ENCODE measurements around the gene B9D1. TPM values are rescaled to one million over a fixed set of nuclear protein-coding genes. Genes with fewer than 3 reads are reported as not detected.

Gene B9D1
- total RNA-seq, 1 donor from 2014 or later = 19.8 TPM

- DNase-seq (ENCODE audit: low spot score) = peak; percentile 19
- no peak for ATAC-seq
- intact Hi-C loops (cut with DNase I) = no loop called here
These were observed 31.4 kb downstream of the B9D1 start for GRCh38 chr17:19331134-19331533.

- DNase-seq (ENCODE audit: low spot score) (peak; percentile 35), ATAC-seq (no peak)
- intact Hi-C loops (cut with DNase I) = no loop called here
These were observed 32.3 kb downstream of the B9D1 start for GRCh38 chr17:19330271-19330670.

GRCh38 chr17:19329839-19330238, 32.7 kb downstream of the B9D1 start:
- DNase-seq (ENCODE audit: low spot score) = peak; percentile 45
- intact Hi-C loops (cut with DNase I) = no loop called here
- ATAC-seq = no peak

- peak; percentile 31 for DNase-seq (ENCODE audit: low spot score)
- no peak for ATAC-seq
- intact Hi-C loops (cut with DNase I) = no loop called here
These were observed 33.4 kb downstream of the B9D1 start for GRCh38 chr17:19329136-19329535.

- DNase-seq (ENCODE audit: low spot score) (peak; percentile 53), ATAC-seq (no peak)
- intact Hi-C loops (cut with DNase I) = no loop called here
These were observed 34.0 kb downstream of the B9D1 start for GRCh38 chr17:19328441-19329061.

GRCh38 chr17:19327031-19327783, 35.3 kb downstream of the B9D1 start:
- DNase-seq (ENCODE audit: low spot score) (peak; percentile 36), ATAC-seq (peak; percentile 10)
- intact Hi-C loops (cut with DNase I) = no loop called here

GRCh38 chr17:19325542-19325941, 37.0 kb downstream of the B9D1 start:
- no peak for DNase-seq (ENCODE audit: low spot score)
- intact Hi-C loops (cut with DNase I) = no loop called here
- ATAC-seq = no peak

- no peak for DNase-seq (ENCODE audit: low spot score)
These were observed 39.7 kb downstream of the B9D1 start for GRCh38 chr17:19322861-19323260.

GRCh38 chr17:19322129-19322505, 40.4 kb downstream of the B9D1 start:
- ATAC-seq (no peak), DNase-seq (ENCODE audit: low spot score) (no peak)
- intact Hi-C loops (cut with DNase I) = no loop called here

More at GRCh38 chr17:19322861-19323260, 39.7 kb downstream of the B9D1 start:
- intact Hi-C loops (cut with DNase I) = no loop called here
- no peak for ATAC-seq

- ATAC-seq (no peak), DNase-seq (ENCODE audit: low spot score) (no peak)
- intact Hi-C loops (cut with DNase I) = no loop called here
These were observed 40.9 kb downstream of the B9D1 start for GRCh38 chr17:19321481-19322128.

- intact Hi-C loops (cut with DNase I) = no loop called here
- no peak for ATAC-seq
- DNase-seq (ENCODE audit: low spot score) = no peak
These were observed 41.6 kb downstream of the B9D1 start for GRCh38 chr17:19320876-19321275.

- ATAC-seq (no peak), DNase-seq (ENCODE audit: low spot score) (no peak)
- intact Hi-C loops (cut with DNase I) = no loop called here
These were observed 42.6 kb downstream of the B9D1 start for GRCh38 chr17:19319771-19320505.

GRCh38 chr17:19318611-19319010, 43.9 kb downstream of the B9D1 start:
- ATAC-seq (no peak), DNase-seq (ENCODE audit: low spot score) (no peak)
- intact Hi-C loops (cut with DNase I) = no loop called here

- intact Hi-C loops (cut with DNase I) = no loop called here
- ATAC-seq = peak; percentile 91
- peak; percentile 84 for DNase-seq (ENCODE audit: low spot score)
These were observed 45.0 kb downstream of the B9D1 start for GRCh38 chr17:19317359-19318095.

- DNase-seq (ENCODE audit: low spot score) (no peak), ATAC-seq (no peak)
- intact Hi-C loops (cut with DNase I) = no loop called here
These were observed 45.7 kb downstream of the B9D1 start for GRCh38 chr17:19316761-19317358.

GRCh38 chr17:19315104-19315503, 47.4 kb downstream of the B9D1 start:
- ATAC-seq (no peak), DNase-seq (ENCODE audit: low spot score) (no peak)
- intact Hi-C loops (cut with DNase I) = no loop called here

- no peak for DNase-seq (ENCODE audit: low spot score)
- ATAC-seq = peak; percentile 47
- intact Hi-C loops (cut with DNase I) = no loop called here
These were observed 48.5 kb downstream of the B9D1 start for GRCh38 chr17:19313746-19314651.
